Neural crest cell (in vitro differentiated cells): ENCODE results near the gene UCN2. TPM values are rescaled to one million over a fixed set of nuclear protein-coding genes. Genes with fewer than 3 reads are reported as not detected.

Experiments
- DNase-seq: peaks from one replicate; pipeline ENCODE4 v3.0.0; 2021; ENCODE audit warnings: low read depth, mixed read lengths, low spot score
- H3K27ac Mint-ChIP-seq: one replicate; pipeline ENCODE4 v1.8.0; 2021; ENCODE audit warnings: mild to moderate bottlenecking, mixed read lengths; ENCODE audit not compliant: unreplicated experiment
- H3K27me3 Mint-ChIP-seq: 2 replicates; pipeline ENCODE4 v1.8.0; 2021; ENCODE audit warnings: low read depth, mild to moderate bottlenecking, mixed read lengths
- H3K36me3 Mint-ChIP-seq: 2 replicates; pipeline ENCODE4 v1.8.0; 2021; ENCODE audit warnings: low read depth, mild to moderate bottlenecking, mixed read lengths
- H3K4me1 Mint-ChIP-seq: 2 replicates; pipeline ENCODE4 v1.8.0; 2021; ENCODE audit warnings: mixed read lengths
- H3K4me3 Mint-ChIP-seq: one replicate; pipeline ENCODE4 v1.8.0; 2021; ENCODE audit warnings: mild to moderate bottlenecking, mixed read lengths
- H3K9me3 Mint-ChIP-seq: 2 replicates; pipeline ENCODE4 v1.8.0; 2021; ENCODE audit warnings: mixed read lengths
- microRNA-seq: library from miRNA; unstranded; fragments of <30 nt; microRNA quantifications from one replicate; pipeline ENCODE4, GENCODE V29; 2020
- total RNA-seq: library from RNA; stranded (reverse); gene quantifications from 2 replicates; pipeline ENCODE4 v1.2.1, GENCODE V29; 2021
- TF ChIP-seq, protein P1 (sequence below): fragments of 200-600 bp; sonication (generic); conservative IDR thresholded peaks from 2 replicates; pipeline ENCODE4 v1.5.0; 2021; ENCODE audit warnings: antibody characterized with exemption, mild to moderate bottlenecking

Gene UCN2
- total RNA-seq, 1 donor from 2014 or later = 1.3 TPM

DNA sequence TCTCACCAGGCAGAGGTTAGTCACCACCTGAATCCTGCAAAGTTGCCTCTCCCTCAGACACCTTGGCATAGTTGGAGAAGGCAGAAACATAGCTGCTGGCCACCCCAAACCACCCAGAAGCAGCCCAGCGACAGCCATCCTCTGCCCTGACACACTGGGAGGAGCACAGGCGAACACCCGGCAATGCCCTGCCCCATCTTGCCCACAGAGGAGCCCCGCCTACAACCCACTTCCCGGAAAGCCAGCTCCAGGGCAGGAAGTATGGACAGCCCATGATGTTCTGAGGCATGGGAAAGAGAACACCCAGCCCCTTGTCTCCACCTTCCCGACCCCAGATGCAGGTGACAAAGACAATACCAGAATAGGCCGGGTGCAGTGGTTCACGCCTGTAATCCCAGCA lies 47.0 kb downstream of the UCN2 start:
- Mint-ChIP-seq H3K9me3 (no peaks in the 10 kb centered on the region), H3K4me3 (no peak overlapping the region), H3K4me1 (no peaks in the 10 kb centered on the region), H3K36me3 (no peaks in the 10 kb centered on the region), H3K27me3 (no peaks in the 10 kb centered on the region), H3K27ac (no peak overlapping the region)
- no peak for DNase-seq
- TF ChIP-seq, protein P1, sequence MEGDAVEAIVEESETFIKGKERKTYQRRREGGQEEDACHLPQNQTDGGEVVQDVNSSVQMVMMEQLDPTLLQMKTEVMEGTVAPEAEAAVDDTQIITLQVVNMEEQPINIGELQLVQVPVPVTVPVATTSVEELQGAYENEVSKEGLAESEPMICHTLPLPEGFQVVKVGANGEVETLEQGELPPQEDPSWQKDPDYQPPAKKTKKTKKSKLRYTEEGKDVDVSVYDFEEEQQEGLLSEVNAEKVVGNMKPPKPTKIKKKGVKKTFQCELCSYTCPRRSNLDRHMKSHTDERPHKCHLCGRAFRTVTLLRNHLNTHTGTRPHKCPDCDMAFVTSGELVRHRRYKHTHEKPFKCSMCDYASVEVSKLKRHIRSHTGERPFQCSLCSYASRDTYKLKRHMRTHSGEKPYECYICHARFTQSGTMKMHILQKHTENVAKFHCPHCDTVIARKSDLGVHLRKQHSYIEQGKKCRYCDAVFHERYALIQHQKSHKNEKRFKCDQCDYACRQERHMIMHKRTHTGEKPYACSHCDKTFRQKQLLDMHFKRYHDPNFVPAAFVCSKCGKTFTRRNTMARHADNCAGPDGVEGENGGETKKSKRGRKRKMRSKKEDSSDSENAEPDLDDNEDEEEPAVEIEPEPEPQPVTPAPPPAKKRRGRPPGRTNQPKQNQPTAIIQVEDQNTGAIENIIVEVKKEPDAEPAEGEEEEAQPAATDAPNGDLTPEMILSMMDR = no peak

DNA sequence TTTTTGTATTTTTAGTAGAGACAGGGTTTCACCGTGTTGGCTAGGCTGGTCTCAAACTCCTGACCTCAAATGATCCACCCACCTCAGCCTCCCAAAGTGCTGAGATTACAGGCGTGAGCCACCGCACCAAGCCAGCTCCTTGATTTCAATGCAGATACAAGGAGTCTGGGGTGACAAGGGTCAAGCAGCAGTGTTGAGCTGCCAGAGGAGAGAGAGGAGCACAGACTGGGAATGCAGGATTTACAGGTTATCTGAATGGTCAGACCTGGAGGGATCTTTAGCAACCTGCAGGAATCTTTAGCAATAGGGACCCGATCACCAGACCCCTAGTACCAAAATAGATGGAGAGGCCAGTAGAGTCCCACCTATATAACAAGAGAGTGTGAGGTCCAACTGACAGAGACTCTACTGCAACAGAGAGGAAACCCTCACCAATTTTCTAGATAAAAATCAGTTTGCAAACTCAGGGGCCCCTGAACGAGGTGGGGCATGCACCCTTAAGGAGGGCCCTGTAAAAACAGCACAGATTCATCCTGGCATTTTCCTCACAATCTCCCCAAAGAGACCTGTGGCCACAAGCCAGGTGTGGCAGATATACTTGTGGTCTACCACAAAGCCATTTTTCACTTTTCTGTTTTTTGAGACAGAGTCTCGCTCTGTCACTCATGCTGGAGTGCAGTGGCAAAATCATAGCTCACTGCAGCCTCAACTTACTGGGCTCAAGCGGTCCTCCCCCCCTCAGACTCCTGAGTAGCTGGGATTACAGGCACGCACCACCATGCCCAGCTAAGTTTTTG lies 49.0 kb downstream of the UCN2 start:
- Mint-ChIP-seq H3K36me3 (no peaks in the 10 kb centered on the region), H3K4me3 (no peak overlapping the region), H3K27ac (no peak overlapping the region), H3K4me1 (peaks cover 6% of the 10 kb centered on the region), H3K9me3 (no peaks in the 10 kb centered on the region), H3K27me3 (no peaks in the 10 kb centered on the region)
- no peak for DNase-seq
- TF ChIP-seq, protein P1 = no peak

Small RNAs within 50 kb of the gene (microRNA-seq; reads per million reads assigned to microRNA genes)
- gene MIR6823 (not detected), gene MIR711 (not detected)

Other genes with a start within 250 kb of the UCN2 start
- not detected in 2 replicates for gene SPINK8, start 230.1 kb downstream of the UCN2 start, total RNA-seq
- gene FBXW12, start 191.6 kb downstream of the UCN2 start, total RNA-seq = 0.44 and 0.68 TPM in 2 replicates
- 161 and 180 TPM in 2 replicates for gene PLXNB1, start 133.7 kb downstream of the UCN2 start, total RNA-seq
- 12.4 TPM in 2 replicates for gene CCDC51, start 123.7 kb downstream of the UCN2 start, total RNA-seq
- gene TMA7, start 123.5 kb downstream of the UCN2 start, total RNA-seq = 309 and 318 TPM in 2 replicates
- gene ATRIP, start 117.0 kb downstream of the UCN2 start, total RNA-seq = 21.8 and 22.1 TPM in 2 replicates
- 117 and 124 TPM in 2 replicates for gene SHISA5, start 59.6 kb downstream of the UCN2 start, total RNA-seq
- 19.2 and 20.4 TPM in 2 replicates for gene PFKFB4, start 7.0 kb downstream of the UCN2 start, total RNA-seq
- gene COL7A1, start 31.5 kb upstream of the UCN2 start, total RNA-seq = 28.4 and 28.7 TPM in 2 replicates
- gene UQCRC1, start 45.9 kb upstream of the UCN2 start, total RNA-seq = 288 and 297 TPM in 2 replicates
- gene TMEM89, start 58.0 kb upstream of the UCN2 start, total RNA-seq = 0.51 and 0.66 TPM in 2 replicates
- 54.8 and 57.4 TPM in 2 replicates for gene SLC26A6, start 71.7 kb upstream of the UCN2 start, total RNA-seq
- gene CELSR3, start 99.1 kb upstream of the UCN2 start, total RNA-seq = 26.5 and 27.2 TPM in 2 replicates
- gene NCKIPSD, start 122.1 kb upstream of the UCN2 start, total RNA-seq = 25.3 and 30.2 TPM in 2 replicates
- 139 and 143 TPM in 2 replicates for gene IP6K2, start 153.4 kb upstream of the UCN2 start, total RNA-seq